GM19438 (cell line): ENCODE data around the gene PCDHGA7.
"Not testable (repeated sequence)": the region's sequence is repeated elsewhere in the genome, so short reads cannot be mapped to it uniquely, and the experiment has no call there.

ENCODE experiments used
- ATAC-seq: cut with Tn5 transposase; IDR thresholded peaks from one replicate; pipeline ENCODE4 v1.9.1; 2021; ENCODE audit warnings: low read depth; ENCODE audit not compliant: unreplicated experiment

The PCDHGA7 gene

DNA sequence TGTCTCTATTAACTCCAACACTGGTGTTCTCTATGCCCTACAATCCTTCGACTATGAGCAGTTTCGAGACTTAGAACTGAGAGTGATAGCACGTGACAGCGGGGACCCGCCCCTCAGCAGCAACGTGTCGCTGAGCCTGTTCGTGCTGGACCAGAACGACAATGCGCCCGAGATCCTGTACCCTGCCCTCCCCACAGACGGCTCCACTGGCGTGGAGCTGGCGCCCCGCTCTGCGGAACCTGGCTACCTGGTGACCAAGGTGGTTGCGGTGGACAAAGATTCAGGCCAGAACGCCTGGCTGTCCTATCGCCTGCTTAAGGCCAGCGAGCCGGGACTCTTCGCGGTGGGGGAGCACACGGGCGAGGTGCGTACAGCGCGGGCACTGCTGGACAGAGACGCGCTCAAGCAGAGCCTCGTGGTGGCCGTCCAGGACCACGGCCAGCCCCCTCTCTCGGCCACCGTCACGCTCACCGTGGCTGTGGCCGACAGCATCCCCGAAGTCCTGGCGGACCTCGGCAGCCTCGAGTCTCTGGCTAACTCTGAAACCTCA is 40.3 kb downstream of the PCDHGA7 start:
- no peak for ATAC-seq

DNA sequence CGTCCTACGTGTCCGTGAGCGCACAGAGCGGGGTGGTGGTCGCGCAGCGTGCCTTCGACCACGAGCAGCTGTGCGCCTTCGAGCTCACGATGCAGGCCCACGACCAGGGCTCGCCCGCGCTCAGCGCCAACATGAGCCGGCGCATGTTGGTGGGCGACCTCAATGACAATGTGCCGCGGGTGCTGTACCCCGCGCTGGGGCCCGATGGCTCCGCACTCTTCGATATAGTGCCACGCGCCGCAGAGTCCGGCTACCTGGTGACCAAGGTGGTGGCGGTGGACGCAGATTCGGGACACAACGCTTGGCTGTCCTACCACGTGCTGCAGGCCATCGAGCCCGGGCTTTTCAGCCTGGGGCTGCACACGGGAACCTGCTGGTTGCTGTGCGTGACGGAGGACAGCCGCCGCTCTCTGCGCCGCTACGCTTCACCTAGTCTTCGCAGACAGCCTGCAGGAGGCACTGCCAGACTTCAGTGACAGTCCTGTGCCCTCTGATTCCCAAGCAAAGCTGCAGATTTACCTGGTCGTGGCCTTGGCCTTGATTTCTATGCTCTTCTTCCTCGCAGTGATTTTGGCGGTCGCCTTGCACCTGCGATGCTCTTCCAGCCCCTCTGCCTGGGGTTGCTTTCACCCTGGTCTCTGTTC is 45.4 kb downstream of the PCDHGA7 start:
- ATAC-seq: no peak

- peak; percentile 89 for ATAC-seq
Observed at GRCh38 chr5:141430332-141431113, 48.0 kb downstream of the PCDHGA7 start, which contains the start of gene PCDHGA12. TSS of gene PCDHGA12 (plus strand) at chr5:141430507. CDS start at chr5:141430760, 253 bp downstream.

GRCh38 chr5:141431286-141431685 is 48.7 kb downstream of the PCDHGA7 start:
- no peak for ATAC-seq

GRCh38 chr5:141432308-141432707 is 49.8 kb downstream of the PCDHGA7 start:
- not testable (repeated sequence) for ATAC-seq

- not testable (repeated sequence) for ATAC-seq
Observed at GRCh38 chr5:141432726-141433125, 50.2 kb downstream of the PCDHGA7 start.

- ATAC-seq: no peak
Observed at GRCh38 chr5:141434006-141434405, 51.5 kb downstream of the PCDHGA7 start.
